Osteoblast (primary cell): ENCODE results near the gene ZKSCAN1. TPM values are rescaled to one million over a fixed set of nuclear protein-coding genes. Genes with fewer than 3 reads are reported as not detected.
"Not testable (repeated sequence)": the region's sequence is repeated elsewhere in the genome, so short reads cannot be mapped to it uniquely, and the experiment has no call there.

ENCODE experiments used
- DNase-seq: peaks from one replicate; pipeline ENCODE4 v3.0.0; 2011; ENCODE audit warnings: low spot score, mixed read lengths; ENCODE audit not compliant: insufficient read length; ENCODE audit errors: missing footprints
- H2AFZ ChIP-seq: 2 replicates; pipeline ENCODE4 v1.6.0; 2011; ENCODE audit warnings: mild to moderate bottlenecking, low read length
- H3K27ac ChIP-seq: 2 replicates; pipeline ENCODE4 v1.5.1; 2011; ENCODE audit warnings: mild to moderate bottlenecking, low read depth, low read length, moderate library complexity
- H3K27me3 ChIP-seq: 2 replicates; pipeline ENCODE4 v1.6.0; 2012; ENCODE audit warnings: mild to moderate bottlenecking, control low read depth, inconsistent platforms, low read length, moderate library complexity; ENCODE audit not compliant: insufficient read depth
- H3K36me3 ChIP-seq: 2 replicates; pipeline ENCODE4 v1.5.1; 2011; ENCODE audit warnings: mild to moderate bottlenecking, low read length, control low read depth, moderate library complexity; ENCODE audit not compliant: insufficient read depth
- H3K4me1 ChIP-seq: 2 replicates; pipeline ENCODE4 v1.5.1; 2011; ENCODE audit warnings: mild to moderate bottlenecking, low read length, control low read depth, moderate library complexity; ENCODE audit not compliant: insufficient read depth
- H3K4me2 ChIP-seq: 2 replicates; pipeline ENCODE4 v1.6.0; 2011; ENCODE audit warnings: mild to moderate bottlenecking, low read length; ENCODE audit not compliant: insufficient read depth
- H3K4me3 ChIP-seq: fragments of 200-600 bp; sonication (generic); 3 replicates; pipeline ENCODE4 v1.5.1; 2012; ENCODE audit warnings: mild to moderate bottlenecking, low read length, inconsistent platforms; ENCODE audit not compliant: insufficient read depth
- H3K79me2 ChIP-seq: 2 replicates; pipeline ENCODE4 v1.6.0; 2012; ENCODE audit warnings: mild to moderate bottlenecking, low read length, control low read depth, inconsistent platforms; ENCODE audit not compliant: insufficient read depth
- H3K9me3 ChIP-seq: 2 replicates; pipeline ENCODE4 v1.5.1; 2011; ENCODE audit warnings: low read depth, low read length, control low read depth
- H4K20me1 ChIP-seq: 2 replicates; pipeline ENCODE4 v1.6.0; 2012; ENCODE audit warnings: mild to moderate bottlenecking, low read length, control low read depth; ENCODE audit not compliant: insufficient read depth
- total RNA-seq: library from RNA; depleted of rRNA; stranded (reverse); fragments of >200 nt; gene quantifications from 2 replicates; pipeline ENCODE4 v1.2.3, GENCODE V29; 2012
- TF ChIP-seq, protein P1 (sequence below): IDR thresholded peaks from 2 replicates; pipeline ENCODE4 v1.5.1; 2011; ENCODE audit warnings: mild to moderate bottlenecking, low read depth, low read length, moderate library complexity; ENCODE audit errors: extremely low read depth

Gene ZKSCAN1
- total RNA-seq, 1 donor, result 46.0 TPM

- TF ChIP-seq, protein P1, sequence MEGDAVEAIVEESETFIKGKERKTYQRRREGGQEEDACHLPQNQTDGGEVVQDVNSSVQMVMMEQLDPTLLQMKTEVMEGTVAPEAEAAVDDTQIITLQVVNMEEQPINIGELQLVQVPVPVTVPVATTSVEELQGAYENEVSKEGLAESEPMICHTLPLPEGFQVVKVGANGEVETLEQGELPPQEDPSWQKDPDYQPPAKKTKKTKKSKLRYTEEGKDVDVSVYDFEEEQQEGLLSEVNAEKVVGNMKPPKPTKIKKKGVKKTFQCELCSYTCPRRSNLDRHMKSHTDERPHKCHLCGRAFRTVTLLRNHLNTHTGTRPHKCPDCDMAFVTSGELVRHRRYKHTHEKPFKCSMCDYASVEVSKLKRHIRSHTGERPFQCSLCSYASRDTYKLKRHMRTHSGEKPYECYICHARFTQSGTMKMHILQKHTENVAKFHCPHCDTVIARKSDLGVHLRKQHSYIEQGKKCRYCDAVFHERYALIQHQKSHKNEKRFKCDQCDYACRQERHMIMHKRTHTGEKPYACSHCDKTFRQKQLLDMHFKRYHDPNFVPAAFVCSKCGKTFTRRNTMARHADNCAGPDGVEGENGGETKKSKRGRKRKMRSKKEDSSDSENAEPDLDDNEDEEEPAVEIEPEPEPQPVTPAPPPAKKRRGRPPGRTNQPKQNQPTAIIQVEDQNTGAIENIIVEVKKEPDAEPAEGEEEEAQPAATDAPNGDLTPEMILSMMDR, result no peak
- H3K4me3 ChIP-seq, result no peak overlapping the region
- H3K4me1 ChIP-seq, result peaks cover 4% of the 10 kb centered on the region
- no peaks in the 10 kb centered on the region for H3K9me3 ChIP-seq
- no peak overlapping the region for H3K4me2 ChIP-seq
- no peak overlapping the region for H3K27ac ChIP-seq
- peaks cover 8% of the 10 kb centered on the region for H3K27me3 ChIP-seq
- peak; percentile 60 for DNase-seq
- H2AFZ ChIP-seq, result no peak overlapping the region
- H3K36me3 ChIP-seq, result no peaks in the 10 kb centered on the region
- H3K79me2 ChIP-seq, result peaks cover 8% of the 10 kb centered on the region
- no peaks in the 10 kb centered on the region for H4K20me1 ChIP-seq
Measured at GRCh38 chr7:100010901-100011300, 4.5 kb upstream of the ZKSCAN1 start.

DNA sequence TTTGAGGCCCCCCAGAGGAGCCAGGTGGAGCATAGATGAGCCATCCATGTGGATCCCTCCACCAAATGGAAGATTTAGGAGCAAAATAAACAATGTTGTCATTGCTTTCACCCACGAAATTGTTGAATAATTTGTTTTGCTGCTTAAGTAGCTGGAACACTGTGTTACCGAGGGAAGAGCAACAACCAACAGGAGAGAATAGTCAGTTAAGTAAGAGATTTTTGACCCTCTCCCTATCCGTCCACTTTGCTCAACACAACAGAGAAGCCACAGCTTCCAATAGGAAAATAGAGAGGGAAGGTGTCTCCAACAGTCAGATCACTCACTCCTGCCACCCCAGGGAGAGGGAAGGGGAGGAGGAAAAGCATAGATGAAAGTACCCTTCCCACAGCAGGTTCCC lies 3.9 kb upstream of the ZKSCAN1 start:
- Histone ChIP-seq H3K9me3 (no peaks in the 10 kb centered on the region), H2AFZ (no peak overlapping the region), H3K27ac (no peak overlapping the region), H3K79me2 (peaks cover 14% of the 10 kb centered on the region), H3K4me3 (no peak overlapping the region), H3K4me2 (no peak overlapping the region), H4K20me1 (no peaks in the 10 kb centered on the region), H3K36me3 (no peaks in the 10 kb centered on the region), H3K27me3 (peaks cover 8% of the 10 kb centered on the region), H3K4me1 (peaks cover 8% of the 10 kb centered on the region)
- peak; percentile 23 for DNase-seq
- TF ChIP-seq, protein P1, result no peak

DNA sequence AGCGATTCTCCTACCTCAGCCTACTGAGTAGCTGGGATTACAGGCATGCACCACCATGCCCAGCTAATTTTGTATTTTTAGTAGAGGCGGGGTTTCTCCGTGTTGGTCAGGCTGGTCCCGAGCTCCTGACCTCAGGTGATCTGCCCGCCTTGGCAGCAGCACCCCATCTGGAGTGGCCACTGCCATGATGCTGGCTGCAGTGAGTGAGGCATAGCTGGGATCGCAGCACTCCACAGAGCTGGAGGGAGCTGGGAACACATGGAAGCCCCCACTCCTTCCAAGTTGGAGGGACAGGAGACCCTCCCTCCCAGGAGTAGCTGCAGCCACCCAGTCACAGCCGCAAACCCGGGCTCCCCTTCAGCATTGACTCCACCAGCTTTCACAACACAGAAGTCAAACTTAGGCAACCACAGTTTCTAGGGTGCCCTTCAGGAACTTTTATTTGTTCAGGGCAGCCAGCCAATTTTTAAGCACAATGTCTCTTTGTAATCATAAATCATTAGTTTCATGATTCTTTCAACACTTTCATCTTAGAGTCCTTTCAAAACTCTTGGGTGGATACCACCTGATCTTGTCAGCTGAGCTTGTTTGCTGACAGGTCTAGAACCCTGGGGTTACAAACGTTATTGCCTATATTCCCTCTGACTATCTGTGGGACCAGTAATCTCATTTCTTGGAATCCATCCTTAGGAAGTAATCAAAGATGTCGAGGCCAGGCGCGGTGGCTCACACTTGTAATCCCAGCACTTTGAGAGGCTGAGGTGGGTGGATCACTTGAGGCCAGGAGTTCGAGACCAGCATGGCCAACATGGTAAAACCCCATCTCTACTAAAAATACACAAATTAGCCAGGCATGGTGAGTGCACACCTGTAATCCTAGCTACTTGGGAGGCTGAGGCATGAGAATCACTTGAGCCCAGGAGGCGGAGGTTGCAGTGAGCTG lies 2.7 kb upstream of the ZKSCAN1 start:
- not testable (repeated sequence) for H3K27ac ChIP-seq

GRCh38 chr7:100013328-100013676 lies 2.1 kb upstream of the ZKSCAN1 start:
- Histone ChIP-seq H3K79me2 (peaks cover 32% of the 10 kb centered on the region), H3K4me3 (no peak overlapping the region), H3K4me1 (peaks cover 18% of the 10 kb centered on the region), H3K4me2 (no peak overlapping the region), H4K20me1 (peaks cover 10% of the 10 kb centered on the region), H3K36me3 (peaks cover 6% of the 10 kb centered on the region), H3K9me3 (no peaks in the 10 kb centered on the region), H3K27ac (no peak overlapping the region), H3K27me3 (peaks cover 8% of the 10 kb centered on the region), H2AFZ (no peak overlapping the region)
- TF ChIP-seq, protein P1, result no peak
- no peak for DNase-seq

More for the DNA sequence above, 2.7 kb upstream of the ZKSCAN1 start:
- H4K20me1 ChIP-seq, H2AFZ ChIP-seq, H3K27me3 ChIP-seq, H3K9me3 ChIP-seq, H3K36me3 ChIP-seq, H3K4me3 ChIP-seq, H3K4me2 ChIP-seq, DNase-seq: not testable (repeated sequence)
- peaks cover 26% of the 10 kb centered on the region for H3K79me2 ChIP-seq
- H3K4me1 ChIP-seq, result peaks cover 17% of the 10 kb centered on the region
